ENCODE results near the gene NME7.

The NME7 gene

GRCh38 chr1:169236143-169236542 lies 131.5 kb downstream of the NME7 start:
- DNase-seq (ENCODE audit: low spot score) = no peak
- POLR2A ChIA-PET (ENCODE audit: low non-redundant PET) = no interaction called here
- CTCF ChIA-PET = interaction anchor here (0.5 to 0.7 kb wide), 3 partner anchors 69 to 157 kb away, joined by 3 to 8 read pairs (median 4); no protein-coding TSS in a partner anchor

GRCh38 chr1:169235568-169235967 lies 132.0 kb downstream of the NME7 start:
- no peak for DNase-seq (ENCODE audit: low spot score)
- no peak overlapping the region for H3K27ac ChIP-seq
- POLR2A ChIA-PET (ENCODE audit: low non-redundant PET) = no interaction called here
- CTCF ChIA-PET = no interaction called here
- TF ChIP-seq CTCF (conservative IDR thresholded peaks at IDR 0.05; ENCODE audit: low read depth) = no peak

More at GRCh38 chr1:169236143-169236542, 131.5 kb downstream of the NME7 start:
- TF ChIP-seq CTCF (conservative IDR thresholded peaks at IDR 0.05; ENCODE audit: low read depth) = no peak
- no peak overlapping the region for H3K27ac ChIP-seq

- H3K27ac ChIP-seq = no peak overlapping the region
- ChIA-PET CTCF (no interaction called here), POLR2A (ENCODE audit: low non-redundant PET) (no interaction called here)
- no peak for TF ChIP-seq CTCF (conservative IDR thresholded peaks at IDR 0.05; ENCODE audit: low read depth)
- no peak for DNase-seq (ENCODE audit: low spot score)
Observed at GRCh38 chr1:169234780-169235179, 132.8 kb downstream of the NME7 start.

- DNase-seq (ENCODE audit: low spot score) = no peak
- TF ChIP-seq CTCF (conservative IDR thresholded peaks at IDR 0.05; ENCODE audit: low read depth) = no peak
- ChIA-PET CTCF (no interaction called here), POLR2A (ENCODE audit: low non-redundant PET) (no interaction called here)
- H3K27ac ChIP-seq = no peak overlapping the region
Observed at GRCh38 chr1:169217636-169218035, 150.0 kb downstream of the NME7 start.

- ChIA-PET POLR2A (ENCODE audit: low non-redundant PET) (no interaction called here), CTCF (interaction anchor here (0.8 kb wide), 1 partner anchor 74 kb away, joined by 3 read pairs; no protein-coding TSS in a partner anchor)
- H3K27ac ChIP-seq = no peak overlapping the region
- DNase-seq (ENCODE audit: low spot score) = no peak
- TF ChIP-seq CTCF (conservative IDR thresholded peaks at IDR 0.05; ENCODE audit: low read depth) = no peak
Observed at GRCh38 chr1:169214598-169214997, 153.0 kb downstream of the NME7 start.

- no peak for DNase-seq (ENCODE audit: low spot score)
- TF ChIP-seq CTCF (conservative IDR thresholded peaks at IDR 0.05; ENCODE audit: low read depth) = no peak
- ChIA-PET POLR2A (ENCODE audit: low non-redundant PET) (no interaction called here), CTCF (no interaction called here)
- H3K27ac ChIP-seq = no peak overlapping the region
Observed at GRCh38 chr1:169212088-169212487, 155.5 kb downstream of the NME7 start.
